KMS-11 (cell line): ENCODE measurements around the gene SPTSSA.

Source experiments
- H2AFZ ChIP-seq: fragments of 200-600 bp; sonication (generic); 2 replicates; pipeline ENCODE4 v1.6.1; 2016; ENCODE audit warnings: antibody characterized with exemption, mixed run types, low read depth
- H3K27ac ChIP-seq: fragments of 200-600 bp; sonication (generic); 2 replicates; pipeline ENCODE4 v1.6.1; 2016; ENCODE audit warnings: mild to moderate bottlenecking, mixed run types
- H3K27me3 ChIP-seq: fragments of 200-600 bp; sonication (generic); 2 replicates; pipeline ENCODE4 v1.6.1; 2017; ENCODE audit warnings: mild to moderate bottlenecking, low read depth, mixed run types, moderate library complexity; ENCODE audit not compliant: insufficient read depth
- H3K36me3 ChIP-seq: fragments of 200-600 bp; sonication (generic); 2 replicates; pipeline ENCODE4 v1.6.1; 2017; ENCODE audit warnings: mild to moderate bottlenecking, mixed run types; ENCODE audit not compliant: insufficient read depth
- H3K4me1 ChIP-seq: fragments of 200-600 bp; sonication (generic); 2 replicates; pipeline ENCODE4 v1.6.1; 2016; ENCODE audit warnings: mild to moderate bottlenecking, low read depth, mixed run types; ENCODE audit not compliant: poor library complexity, severe bottlenecking
- H3K4me2 ChIP-seq: fragments of 200-600 bp; sonication (generic); 2 replicates; pipeline ENCODE4 v1.7.0; 2016; ENCODE audit warnings: mild to moderate bottlenecking, mixed run types
- H3K4me3 ChIP-seq: fragments of 200-600 bp; sonication (generic); IDR thresholded peaks from 2 replicates; pipeline ENCODE4 v1.6.1; 2017; ENCODE audit warnings: low read depth, low read length, mixed read lengths; ENCODE audit not compliant: insufficient read depth
- H3K79me2 ChIP-seq: fragments of 200-600 bp; sonication (generic); 2 replicates; pipeline ENCODE4 v1.6.1; 2016; ENCODE audit warnings: low read depth, mixed run types; ENCODE audit not compliant: insufficient read depth
- H3K9ac ChIP-seq: fragments of 200-600 bp; sonication (generic); 2 replicates; pipeline ENCODE4 v1.6.1; 2016; ENCODE audit warnings: mild to moderate bottlenecking, mixed run types
- H4K20me1 ChIP-seq: fragments of 200-600 bp; sonication (generic); 2 replicates; pipeline ENCODE4 v1.6.1; 2016; ENCODE audit warnings: mild to moderate bottlenecking, mixed run types; ENCODE audit not compliant: insufficient read depth
- TF ChIP-seq, protein P1 (sequence below): fragments of 200-600 bp; sonication (generic); conservative IDR thresholded peaks from 2 replicates; pipeline ENCODE4 v1.6.1; 2017; ENCODE audit warnings: low read depth, mild to moderate bottlenecking, antibody characterized with exemption, low read length, moderate library complexity, mixed read lengths

SPTSSA gene

DNA sequence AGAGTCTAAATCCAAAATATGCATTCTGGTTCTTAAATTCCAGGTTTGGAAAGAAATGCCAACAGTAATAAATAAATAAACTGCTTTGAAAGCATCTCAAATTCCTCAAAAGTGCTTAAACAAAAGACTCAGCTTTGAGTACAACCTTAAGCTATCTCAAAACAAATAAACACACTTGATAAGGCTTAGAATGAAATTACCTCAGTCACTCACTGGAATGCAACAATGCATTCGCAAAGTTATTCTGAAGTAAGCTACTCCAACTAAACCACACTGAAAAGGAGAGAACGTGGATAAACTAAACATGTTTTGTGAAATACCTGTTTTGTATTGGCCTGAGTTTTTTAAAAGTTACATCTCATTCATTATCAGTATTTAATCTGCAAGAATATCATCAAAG, 1.2 kb downstream of the SPTSSA start:
- TF ChIP-seq, protein P1, sequence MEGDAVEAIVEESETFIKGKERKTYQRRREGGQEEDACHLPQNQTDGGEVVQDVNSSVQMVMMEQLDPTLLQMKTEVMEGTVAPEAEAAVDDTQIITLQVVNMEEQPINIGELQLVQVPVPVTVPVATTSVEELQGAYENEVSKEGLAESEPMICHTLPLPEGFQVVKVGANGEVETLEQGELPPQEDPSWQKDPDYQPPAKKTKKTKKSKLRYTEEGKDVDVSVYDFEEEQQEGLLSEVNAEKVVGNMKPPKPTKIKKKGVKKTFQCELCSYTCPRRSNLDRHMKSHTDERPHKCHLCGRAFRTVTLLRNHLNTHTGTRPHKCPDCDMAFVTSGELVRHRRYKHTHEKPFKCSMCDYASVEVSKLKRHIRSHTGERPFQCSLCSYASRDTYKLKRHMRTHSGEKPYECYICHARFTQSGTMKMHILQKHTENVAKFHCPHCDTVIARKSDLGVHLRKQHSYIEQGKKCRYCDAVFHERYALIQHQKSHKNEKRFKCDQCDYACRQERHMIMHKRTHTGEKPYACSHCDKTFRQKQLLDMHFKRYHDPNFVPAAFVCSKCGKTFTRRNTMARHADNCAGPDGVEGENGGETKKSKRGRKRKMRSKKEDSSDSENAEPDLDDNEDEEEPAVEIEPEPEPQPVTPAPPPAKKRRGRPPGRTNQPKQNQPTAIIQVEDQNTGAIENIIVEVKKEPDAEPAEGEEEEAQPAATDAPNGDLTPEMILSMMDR: no peak
- peak overlapping the region; percentile 73; the same call in 1 of the 2 replicates for H3K9ac ChIP-seq
- 0 out of 2 replicates have a peak overlapping the region, but pooled peaks have one; percentile 51 for H3K27ac ChIP-seq
- H3K27me3 ChIP-seq: no peaks in the 10 kb centered on the region
- peak overlapping the region; percentile 46 for H3K4me3 ChIP-seq
- peak overlapping the region; percentile 29; the same call in 1 of the 2 replicates for H2AFZ ChIP-seq
- H3K4me1 ChIP-seq: peaks cover 20% of the 10 kb centered on the region
- H4K20me1 ChIP-seq: no peaks in the 10 kb centered on the region
- H3K4me2 ChIP-seq: peak overlapping the region; percentile 79
- H3K36me3 ChIP-seq: no peaks in the 10 kb centered on the region
- H3K79me2 ChIP-seq: peaks cover 30% of the 10 kb centered on the region

GRCh38 chr14:34460295-34460694, 1.7 kb downstream of the SPTSSA start:
- no peaks in the 10 kb centered on the region for H3K27me3 ChIP-seq
- no peak overlapping the region for H3K27ac ChIP-seq
- H3K36me3 ChIP-seq: no peaks in the 10 kb centered on the region
- no peak overlapping the region for H3K4me3 ChIP-seq
- H3K9ac ChIP-seq: peak overlapping the region; percentile 73; the same call in 1 of the 2 replicates
- peak overlapping the region; percentile 79 for H3K4me2 ChIP-seq
- H3K4me1 ChIP-seq: peaks cover 14% of the 10 kb centered on the region
- H3K79me2 ChIP-seq: peaks cover 30% of the 10 kb centered on the region
- no peak overlapping the region for H2AFZ ChIP-seq
- TF ChIP-seq, protein P1: no peak
- no peaks in the 10 kb centered on the region for H4K20me1 ChIP-seq

- Histone ChIP-seq H4K20me1 (no peaks in the 10 kb centered on the region), H3K4me2 (no peak overlapping the region), H3K4me1 (peaks cover 9% of the 10 kb centered on the region), H3K27me3 (no peaks in the 10 kb centered on the region), H3K9ac (no peak overlapping the region), H2AFZ (no peak overlapping the region), H3K79me2 (peaks cover 30% of the 10 kb centered on the region), H3K4me3 (no peak overlapping the region), H3K27ac (no peak overlapping the region), H3K36me3 (no peaks in the 10 kb centered on the region)
- TF ChIP-seq, protein P1: no peak
Measured at GRCh38 chr14:34457186-34457585, 4.9 kb downstream of the SPTSSA start.

DNA sequence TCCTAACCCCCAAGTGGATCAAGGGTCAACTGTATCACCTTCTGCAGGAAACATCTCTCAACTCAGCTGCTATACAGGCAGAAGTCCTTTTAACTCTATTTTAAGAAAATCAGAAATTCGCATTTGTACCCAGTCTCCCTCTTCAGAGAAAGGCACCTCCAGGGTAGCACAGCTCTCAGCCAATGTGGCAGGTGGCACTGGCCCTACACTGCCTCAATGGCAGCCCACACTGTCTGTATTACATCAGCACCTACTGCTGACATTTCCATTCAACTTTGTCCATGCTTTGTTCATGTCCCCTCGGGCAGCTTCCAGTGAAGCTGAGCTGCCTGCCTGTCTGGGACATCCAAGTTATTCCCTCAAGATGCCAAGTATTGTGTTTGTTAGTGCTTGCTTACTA, 8.8 kb downstream of the SPTSSA start:
- Histone ChIP-seq H3K4me1 (no peaks in the 10 kb centered on the region), H3K4me3 (no peak overlapping the region), H3K79me2 (peaks cover 4% of the 10 kb centered on the region; the same call in 1 of the 2 replicates)

More for the DNA sequence above, 8.8 kb downstream of the SPTSSA start:
- Histone ChIP-seq H3K27ac (no peak overlapping the region), H4K20me1 (no peaks in the 10 kb centered on the region), H3K4me2 (no peak overlapping the region), H3K9ac (no peak overlapping the region), H3K27me3 (no peaks in the 10 kb centered on the region), H3K36me3 (no peaks in the 10 kb centered on the region), H2AFZ (no peak overlapping the region)
- TF ChIP-seq, protein P1: no peak
